K562 (cell line): ENCODE results near the gene CD47. TPM values are rescaled to one million over a fixed set of nuclear protein-coding genes. Genes with fewer than 3 reads are reported as not detected.

Experiments
- ARNT ChIP-seq, 2 experiments: fragments of 450-650 bp; IDR thresholded peaks; 2 replicates each; pipeline ENCODE4 v1.6.1; 2016; ENCODE audit warnings: mild to moderate bottlenecking in 1 of 2
- ATF7 ChIP-seq: fragments of 450-650 bp; IDR thresholded peaks from 2 replicates; pipeline ENCODE4 v1.7.1; 2014; ENCODE audit warnings: mild to moderate bottlenecking, moderate library complexity
- CCAR2 ChIP-seq: fragments of 200-400 bp; formaldehyde crosslinking; IDR thresholded peaks from 2 replicates; pipeline ENCODE4 v1.6.1; 2017; ENCODE audit warnings: mild to moderate bottlenecking, low read depth, low read length
- FOXA3 ChIP-seq, 2 experiments: fragments of 450-650 bp in 1 of 2; sonication (generic) in 1 of 2; formaldehyde crosslinking; IDR thresholded peaks in 1 of 2; conservative IDR thresholded peaks in 1 of 2; 2 replicates each; pipeline versions ENCODE4 v1.4.0 to v1.8.0; 2020 to 2022; ENCODE audit warnings: mild to moderate bottlenecking in 2 of 2, missing genetic modification reagents in 1 of 2
- FOXK1 ChIP-seq: sonication (generic); formaldehyde crosslinking; IDR thresholded peaks from 2 replicates; pipeline ENCODE4 v1.8.0; 2022; ENCODE audit warnings: missing genetic modification reagents, mild to moderate bottlenecking, borderline replicate concordance
- FOXM1 ChIP-seq, 2 experiments: fragments of 450-650 bp in 1 of 2; sonication (generic) in 1 of 2; formaldehyde crosslinking in 1 of 2; IDR thresholded peaks; 2 replicates each; pipeline versions ENCODE4 v1.6.1 to v1.9.0; 2017 to 2022; ENCODE audit warnings: low read depth in 2 of 2, mild to moderate bottlenecking in 2 of 2, missing genetic modification reagents in 1 of 2, moderate library complexity in 1 of 2
- MLLT1 ChIP-seq, 2 experiments: fragments of 450-650 bp; IDR thresholded peaks; 2 replicates each; pipeline ENCODE4 v1.6.1; 2016
- MYC ChIP-seq, 2 experiments: fragments of 250-450 bp in 1 of 2; sonication (Bioruptor Pico) in 1 of 2; IDR thresholded peaks; 2 replicates each; pipeline versions ENCODE4 v1.5.1 to v1.6.1; 2012 to 2021; ENCODE audit warnings: low read depth in 2 of 2, borderline replicate concordance in 1 of 2, improper control_type of control experiment in 1 of 2, low read length in 1 of 2, mild to moderate bottlenecking in 1 of 2, moderate library complexity in 1 of 2
- NCOR1 ChIP-seq: fragments of 450-650 bp; IDR thresholded peaks from 2 replicates; pipeline ENCODE4 v1.6.1; 2016; ENCODE audit warnings: mild to moderate bottlenecking, moderate library complexity
- NR2C2 ChIP-seq, 2 experiments: fragments of 200-800 bp in 1 of 2; sonication (Bioruptor generic) in 1 of 2; sonication (generic) in 1 of 2; formaldehyde crosslinking in 1 of 2; IDR thresholded peaks; 2 replicates each; pipeline versions ENCODE4 v1.6.1 to v1.8.0; 2016 to 2022; ENCODE audit warnings: mild to moderate bottlenecking in 1 of 2, missing compliant biosample characterization in 1 of 2, missing genetic modification characterization in 1 of 2, missing genetic modification reagents in 1 of 2
- PHF20 ChIP-seq: fragments of 450-650 bp; IDR thresholded peaks from 2 replicates; pipeline ENCODE4 v1.6.1; 2018; ENCODE audit not compliant: partially characterized antibody
- PML ChIP-seq: IDR thresholded peaks from 2 replicates; pipeline ENCODE4 v1.6.1; 2012; ENCODE audit warnings: low read length, inconsistent platforms
- ZNF395 ChIP-seq: fragments of 200-800 bp; sonication (Bioruptor generic); IDR thresholded peaks from 2 replicates; pipeline ENCODE4 v1.6.1; 2017; ENCODE audit warnings: missing genetic modification characterization, missing compliant biosample characterization
- ZNF407 ChIP-seq: fragments of 450-650 bp; IDR thresholded peaks from 2 replicates; pipeline ENCODE4 v1.6.1; 2016; ENCODE audit warnings: low read depth
- polyA plus RNA-seq, 8 experiments: library from polyadenylated mRNA; depleted of rRNA in 4 of 8; stranded (reverse) in 5 of 8; unstranded in 3 of 8; fragments of >200 nt; fragmentation: Nextera tagmentation in 2 of 8; fragmentation: Illumina TruSeq in 1 of 8; extraction: Ambion mirVana in 2 of 8; extraction: Trizol in 1 of 8; gene quantifications; 2 replicates each; pipeline versions ENCODE4 v1.2.1 to v1.2.3, GENCODE V29; 2011 to 2014; ENCODE audit warnings: inconsistent platforms in 1 of 8, missing spikeins in 1 of 8
- total RNA-seq, 7 experiments: library from RNA; depleted of rRNA in 6 of 7; stranded (reverse); fragments of >200 nt in 6 of 7; fragmentation: Illumina TruSeq in 2 of 7; extraction: Trizol in 2 of 7; gene quantifications; 2 replicates each; pipeline versions ENCODE4 v1.2.1 to v1.2.3, GENCODE V29; 2011 to 2021; ENCODE audit warnings: low replicate concordance in 1 of 7

CD47 gene
- total and polyA plus RNA-seq, 9 of the 15 experiments (the other 6 are each of a cell fraction or from before 2014, with no cell fraction given): 10.2 to 62.6 (median 36.3) TPM

- TF ChIP-seq ZNF407 (peak; percentile 73), FOXA3 (CRISPR knock-in tag; conservative IDR thresholded peaks at IDR 0.05 in 1 of 2, IDR thresholded peaks at IDR 0.05 in 1 of 2) (peak in 1 of 2 experiments; percentile 77; a peak in 2 of 4 replicates), FOXK1 (CRISPR knock-in tag) (no peak), FOXM1 (IDR thresholded peaks at IDR 0.05; ENCODE audit: low read depth) (peak; percentile 72; the same call in 1 of the 2 replicates), FOXM1 (CRISPR knock-in tag; IDR thresholded peaks at IDR 0.05; ENCODE audit: low read depth) (no peak), MYC (IDR thresholded peaks at IDR 0.05; ENCODE audit: low read depth, low read length) (peak; percentile 53; the same call in 1 of the 2 replicates), MYC (CRISPR knock-in tag; IDR thresholded peaks at IDR 0.05; ENCODE audit: borderline replicate concordance, low read depth) (no peak), PML (peak; percentile 73), ZNF395 (CRISPR knock-in tag) (peak; percentile 74), MLLT1 (IDR thresholded peaks at IDR 0.05) (peak in 1 of 2 experiments; percentile 51; a peak in 1 of 4 replicates), CCAR2 (no peak), ARNT (IDR thresholded peaks at IDR 0.05) (peak in 1 of 2 experiments; percentile 68; a peak in 2 of 4 replicates), ATF7 (0 out of 2 replicates have a peak, but pooled peaks have one; percentile 12), NCOR1 (peak; percentile 90), NR2C2 (CRISPR knock-in tag; IDR thresholded peaks at IDR 0.05) (no peak), NR2C2 (tag; IDR thresholded peaks at IDR 0.05) (peak; percentile 21; the same call in 1 of the 2 replicates), PHF20 (no peak)
Measured at GRCh38 chr3:108103886-108104797, 13.3 kb upstream of the CD47 start (continued).
